GM19240 (cell line): Measurements from ENCODE around the gene PPP2R5D.

ENCODE experiments used
- DNase-seq: peaks from one replicate; pipeline ENCODE4 v3.0.0; 2011; ENCODE audit warnings: low spot score; ENCODE audit not compliant: insufficient read length

PPP2R5D gene

DNA sequence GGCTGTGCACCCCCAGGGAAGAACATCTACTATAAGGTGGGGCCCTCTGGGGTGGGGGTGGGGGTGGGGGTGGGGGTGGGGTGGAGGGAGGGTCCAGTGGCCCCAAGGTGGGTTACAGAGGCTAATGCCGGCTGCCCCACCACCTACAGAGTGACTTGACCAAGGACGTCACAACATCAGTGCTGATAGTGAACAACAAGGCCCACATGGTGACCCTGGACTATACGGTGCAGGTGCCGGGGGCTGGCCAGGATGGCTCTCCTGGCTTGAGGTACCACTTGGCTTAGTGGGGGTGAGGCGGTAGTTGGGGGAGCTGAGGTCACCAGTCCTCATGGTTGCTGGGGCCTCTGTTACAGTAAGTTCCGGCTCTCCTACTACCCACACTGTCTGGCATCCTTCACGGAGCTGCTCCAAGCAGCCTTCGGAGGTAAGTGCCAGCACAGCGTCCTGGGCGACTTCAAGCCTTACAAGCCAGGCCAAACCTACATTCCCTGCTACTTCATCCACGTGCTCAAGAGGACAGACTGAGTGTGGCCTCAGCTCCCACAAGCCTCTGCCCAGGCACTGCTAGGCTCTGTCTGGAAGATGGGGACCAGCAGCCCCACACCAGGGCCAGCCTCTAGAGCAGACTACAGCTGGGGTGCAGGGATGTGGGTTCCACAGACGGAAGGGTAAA is 21.1 kb upstream of the PPP2R5D start:
- DNase-seq: no peak

DNA sequence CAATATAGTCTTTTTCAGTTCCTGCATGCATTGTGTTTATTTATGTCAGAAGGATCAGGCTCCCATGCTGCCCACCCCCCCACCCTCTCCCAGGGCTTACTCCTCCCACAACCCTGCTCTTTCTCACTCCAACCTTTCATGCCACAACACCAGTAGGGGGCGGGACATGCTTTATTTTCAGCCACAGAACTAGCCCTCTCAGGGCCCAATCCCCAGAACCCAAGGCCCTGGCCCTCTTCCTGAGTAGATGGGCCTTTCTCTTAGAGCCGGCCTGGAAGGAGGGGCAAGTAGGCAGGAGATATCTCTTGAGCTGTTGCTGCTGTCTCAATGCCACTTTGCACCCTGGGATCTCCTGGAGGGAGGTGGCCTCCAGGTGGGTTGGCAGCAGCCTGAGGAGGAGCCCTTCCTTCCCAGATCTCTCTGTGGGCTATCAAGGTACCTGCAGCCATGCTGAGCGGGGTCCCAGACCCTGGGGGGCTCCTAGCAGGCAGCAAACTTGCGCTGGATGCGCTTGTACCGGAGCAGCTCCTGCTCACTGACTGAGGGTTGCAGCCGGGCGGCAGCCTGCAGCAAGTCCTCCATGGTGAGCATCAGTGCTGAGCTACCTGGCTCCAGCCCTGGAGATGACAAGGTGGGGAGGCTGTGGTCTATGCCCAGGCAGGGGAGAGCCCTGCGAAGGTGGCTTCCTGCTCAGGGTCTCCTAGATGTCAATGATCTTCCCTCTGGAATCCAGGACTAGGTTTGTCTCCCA is 20.3 kb upstream of the PPP2R5D start:
- DNase-seq: no peak

DNA sequence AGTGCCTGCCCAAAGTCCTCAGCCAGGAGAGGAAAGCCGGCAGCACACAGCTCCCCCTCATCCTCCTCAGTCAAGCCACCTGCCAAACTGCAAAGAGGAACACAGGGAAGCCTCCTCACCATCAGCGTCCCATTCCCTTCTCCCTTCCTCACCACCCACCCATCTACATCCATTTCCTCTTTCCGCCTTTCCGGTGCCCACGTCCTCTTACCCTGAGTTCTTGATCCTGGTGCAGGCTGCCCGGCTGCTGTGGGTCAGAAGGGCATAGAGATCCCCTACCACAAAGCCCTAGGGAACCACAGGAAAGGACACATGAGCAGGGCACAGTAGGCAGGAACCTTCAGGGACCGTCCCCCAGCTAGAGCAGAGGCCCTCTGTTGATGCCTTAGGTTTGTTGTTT is 17.8 kb upstream of the PPP2R5D start:
- DNase-seq: no peak

DNA sequence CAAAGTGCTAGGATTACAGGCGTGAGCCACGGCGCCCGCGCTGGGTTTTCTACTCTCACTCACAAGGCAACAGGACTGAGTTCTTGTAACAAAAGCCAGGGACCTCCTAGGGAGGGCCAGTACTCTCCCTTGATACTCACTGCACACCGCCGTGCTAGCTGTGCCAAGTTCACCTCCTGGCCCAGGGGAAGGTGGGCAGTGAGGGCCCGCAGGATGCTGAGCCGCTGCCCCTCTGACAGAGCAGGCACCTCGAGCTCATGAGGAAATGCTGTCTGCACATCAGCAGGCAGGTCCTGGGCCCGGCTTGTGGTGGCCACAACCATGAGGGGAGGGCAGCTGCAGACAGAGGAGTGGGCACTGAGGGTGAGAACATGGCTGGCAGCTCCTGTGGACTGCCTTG is 17.1 kb upstream of the PPP2R5D start:
- no peak for DNase-seq

DNA sequence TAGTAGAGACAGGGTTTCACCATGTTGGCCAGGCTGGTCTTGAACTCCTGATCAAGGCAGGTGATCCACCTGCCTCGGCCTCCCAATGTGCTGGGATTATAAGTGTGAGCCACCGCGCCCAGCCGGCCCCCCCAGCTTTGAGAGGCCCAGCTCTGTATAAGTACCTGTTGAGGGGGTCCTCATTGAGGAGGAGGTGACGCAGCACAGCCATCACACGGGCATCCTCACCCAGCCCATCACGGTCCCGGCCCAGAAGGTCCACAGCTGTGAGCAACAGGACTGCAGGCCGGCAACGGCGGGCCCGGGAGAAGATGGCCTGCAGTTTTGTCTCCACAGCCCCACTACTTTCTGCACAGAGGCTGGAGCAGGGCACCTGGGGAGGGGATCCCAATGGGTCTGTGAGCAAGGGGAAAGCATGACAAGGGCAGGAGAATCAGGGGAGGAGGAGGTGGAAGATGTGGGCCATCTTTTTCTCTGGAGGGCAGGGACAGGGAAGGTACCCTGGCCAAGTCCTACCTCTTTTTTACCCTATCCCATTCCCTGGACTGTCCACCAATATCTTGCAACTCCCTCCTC is 16.2 kb upstream of the PPP2R5D start:
- no peak for DNase-seq

DNA sequence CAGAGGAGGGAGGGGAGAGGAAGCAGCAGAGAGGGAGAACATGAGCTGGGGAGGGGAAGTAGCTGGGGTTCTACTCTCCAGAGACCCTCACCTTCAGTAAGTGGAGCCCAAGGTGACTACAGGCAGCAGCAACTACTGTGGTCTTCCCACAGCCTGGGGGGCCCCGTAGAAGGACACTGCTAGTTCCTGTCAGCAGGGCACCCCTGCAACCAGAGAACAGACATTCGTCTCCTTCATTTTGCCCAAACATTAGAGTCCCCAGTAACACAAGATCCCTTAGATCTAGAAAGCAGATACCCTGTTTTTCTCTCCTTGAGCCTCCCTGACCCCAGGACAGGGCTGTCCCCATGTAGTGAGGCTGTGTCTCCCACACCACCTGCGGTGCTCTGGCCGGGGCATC is 15.6 kb upstream of the PPP2R5D start:
- no peak for DNase-seq

DNA sequence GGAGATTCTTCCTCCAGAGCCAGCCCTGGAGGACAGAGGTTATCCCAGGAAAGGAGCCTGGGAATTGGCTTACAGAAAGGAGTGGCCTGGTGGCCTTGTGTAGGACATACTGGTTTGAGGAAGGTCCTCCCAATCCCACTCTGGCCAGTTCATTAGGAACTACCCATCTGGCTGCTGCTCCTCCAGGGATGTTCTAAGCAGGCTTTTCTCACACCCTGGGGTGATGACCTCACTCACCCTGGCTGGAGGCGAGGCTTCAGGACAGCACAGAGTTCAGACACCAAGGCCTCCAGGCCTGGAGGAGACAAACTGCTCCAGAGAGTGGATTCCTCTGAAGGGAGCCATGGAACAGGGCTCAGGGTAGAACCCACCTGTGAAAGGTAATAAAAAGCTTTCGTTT is 14.9 kb upstream of the PPP2R5D start:
- no peak for DNase-seq

DNA sequence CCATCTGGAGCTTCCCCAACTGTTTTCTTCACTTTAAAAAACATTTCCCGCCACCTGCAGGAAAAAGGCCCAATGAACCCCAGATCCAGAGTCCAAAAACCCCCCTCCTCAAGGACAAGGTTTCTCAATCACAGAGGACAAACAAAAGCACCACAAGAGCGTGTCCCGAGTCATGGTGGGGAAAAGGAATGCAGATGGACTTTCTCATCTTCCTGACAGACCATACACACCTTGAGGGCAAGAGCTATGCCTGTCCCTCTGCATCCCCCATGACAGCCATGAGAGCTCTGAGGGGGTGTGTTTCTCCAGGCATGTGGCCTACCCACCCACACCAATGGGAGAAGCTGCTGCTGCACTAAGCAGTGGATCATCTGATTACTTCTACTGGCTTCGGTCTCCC is 14.4 kb upstream of the PPP2R5D start:
- no peak for DNase-seq

DNA sequence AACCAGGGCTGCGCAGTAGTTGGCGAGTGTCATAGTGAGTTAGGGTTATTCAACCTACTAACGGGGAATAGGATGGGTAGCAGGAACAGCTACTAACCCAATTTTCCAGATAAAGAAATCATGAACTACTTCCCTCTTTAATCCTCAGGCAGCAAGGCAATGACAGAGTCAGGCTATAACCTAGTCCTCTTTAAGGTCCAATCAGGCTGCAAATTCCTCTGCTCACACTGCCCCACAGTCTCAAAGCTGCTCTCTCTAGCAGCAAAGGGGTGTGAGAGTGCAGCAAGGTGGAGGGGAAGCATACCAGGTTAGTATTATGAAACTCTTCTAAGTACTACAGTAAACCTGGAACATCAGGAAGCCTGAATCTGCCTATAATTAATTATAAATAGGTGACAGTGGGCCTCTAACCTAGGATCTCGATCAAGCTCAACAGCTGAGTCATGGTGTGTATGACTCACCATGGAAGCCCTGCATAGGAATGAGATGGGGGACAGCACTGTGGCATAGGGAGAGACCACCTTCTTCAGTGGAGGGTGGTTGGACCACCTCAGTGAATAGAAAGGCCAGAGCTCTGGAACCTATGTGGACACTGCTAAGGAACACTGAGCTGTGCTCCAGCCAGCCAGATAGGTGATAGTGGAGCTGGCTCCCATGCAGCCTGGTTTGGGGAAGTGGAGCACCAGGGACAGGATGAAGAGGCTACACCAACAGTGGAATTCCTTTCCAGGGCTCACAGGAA is 13.3 kb upstream of the PPP2R5D start:
- DNase-seq: no peak

DNA sequence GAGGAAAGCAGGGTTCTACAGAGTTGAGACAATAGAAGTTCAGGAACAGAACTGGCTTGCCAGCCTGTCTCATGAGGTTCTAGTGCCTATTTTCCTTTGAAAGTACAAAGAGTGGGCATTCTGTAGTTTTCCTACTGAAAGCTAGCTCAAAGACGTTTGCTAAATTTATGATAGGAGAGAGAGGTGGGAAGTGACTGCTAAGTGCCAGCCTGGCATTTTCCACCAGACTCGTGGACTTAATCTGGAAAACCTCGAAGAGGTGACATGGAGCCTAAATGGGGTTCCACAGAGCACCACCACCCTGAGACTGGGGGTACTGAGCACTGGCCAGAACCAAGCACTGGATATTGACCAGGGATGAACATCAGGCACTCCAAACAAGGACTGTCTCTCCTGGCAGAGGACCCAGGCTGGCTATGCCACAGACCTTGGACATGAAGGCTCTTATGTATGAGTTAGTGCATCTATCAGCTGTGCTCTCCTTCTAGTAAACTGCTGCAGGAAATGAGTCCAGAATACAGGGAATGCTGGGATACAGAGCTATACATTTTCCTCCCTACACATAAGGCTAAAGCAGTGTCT is 12.5 kb upstream of the PPP2R5D start:
- DNase-seq: no peak

DNA sequence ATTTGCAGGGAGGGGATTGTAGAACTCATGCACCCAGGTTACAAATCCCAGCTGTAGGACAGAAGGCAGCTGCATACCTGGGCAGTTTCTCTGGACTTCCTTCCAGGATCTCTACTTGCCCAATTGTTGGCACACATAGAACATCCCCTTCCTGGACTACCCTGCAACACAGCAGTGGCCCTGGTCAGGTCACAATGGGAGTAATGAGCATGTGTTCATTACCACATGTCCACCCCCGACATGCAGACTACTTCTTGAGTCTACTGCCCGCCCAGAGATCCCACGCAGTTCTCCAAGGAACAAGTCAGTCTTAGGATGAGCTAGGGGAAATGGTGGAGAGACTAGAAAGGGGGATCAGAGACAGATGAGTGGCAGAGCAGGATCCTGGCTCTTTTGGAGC is 10.4 kb upstream of the PPP2R5D start:
- no peak for DNase-seq

DNA sequence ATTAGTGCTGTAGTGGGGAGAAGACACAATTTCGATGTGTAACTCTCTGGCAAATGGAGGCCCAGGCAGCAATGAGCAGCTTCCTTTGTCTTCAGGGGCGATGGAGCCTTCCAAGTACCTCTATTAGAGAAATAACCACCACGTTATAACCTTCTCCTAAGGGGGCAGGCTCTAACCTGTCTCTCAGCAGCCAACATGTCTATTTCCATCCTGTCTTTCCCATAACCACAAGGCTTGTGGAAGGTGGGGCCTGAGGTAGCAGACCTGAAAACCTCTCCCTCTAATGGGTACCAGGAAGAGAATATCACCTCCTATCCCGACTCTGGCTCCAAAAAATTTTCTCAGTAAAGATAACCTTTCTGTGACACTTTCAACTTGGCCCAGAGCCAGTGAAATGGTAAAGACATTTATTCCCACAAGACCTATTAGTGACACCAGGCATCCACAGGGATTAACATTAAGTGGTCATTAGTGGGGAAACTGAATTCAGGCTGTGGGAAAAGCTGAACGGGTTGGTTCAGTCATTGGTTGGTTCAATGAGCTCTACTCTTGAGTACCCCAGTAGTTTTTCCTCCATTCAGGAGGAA is 9.4 kb upstream of the PPP2R5D start:
- no peak for DNase-seq

DNA sequence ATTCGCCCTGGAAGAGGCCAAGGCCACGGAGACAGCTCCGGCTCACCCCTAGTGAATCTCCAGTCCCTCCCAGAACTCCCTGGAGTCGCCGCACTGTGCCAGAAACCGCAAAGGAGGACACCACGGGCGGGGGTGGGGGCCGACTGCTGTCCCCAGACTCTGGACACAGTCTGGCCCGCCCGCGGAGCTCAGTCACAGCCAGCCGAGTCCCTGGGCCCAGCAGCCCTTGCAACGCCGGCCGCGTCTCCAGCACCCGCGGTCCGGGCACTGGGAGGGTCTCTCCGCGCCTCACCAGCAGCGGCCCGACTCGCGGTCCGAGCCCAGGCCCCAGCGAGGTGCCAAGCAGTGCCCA is 5.9 kb upstream of the PPP2R5D start:
- no peak for DNase-seq

DNA sequence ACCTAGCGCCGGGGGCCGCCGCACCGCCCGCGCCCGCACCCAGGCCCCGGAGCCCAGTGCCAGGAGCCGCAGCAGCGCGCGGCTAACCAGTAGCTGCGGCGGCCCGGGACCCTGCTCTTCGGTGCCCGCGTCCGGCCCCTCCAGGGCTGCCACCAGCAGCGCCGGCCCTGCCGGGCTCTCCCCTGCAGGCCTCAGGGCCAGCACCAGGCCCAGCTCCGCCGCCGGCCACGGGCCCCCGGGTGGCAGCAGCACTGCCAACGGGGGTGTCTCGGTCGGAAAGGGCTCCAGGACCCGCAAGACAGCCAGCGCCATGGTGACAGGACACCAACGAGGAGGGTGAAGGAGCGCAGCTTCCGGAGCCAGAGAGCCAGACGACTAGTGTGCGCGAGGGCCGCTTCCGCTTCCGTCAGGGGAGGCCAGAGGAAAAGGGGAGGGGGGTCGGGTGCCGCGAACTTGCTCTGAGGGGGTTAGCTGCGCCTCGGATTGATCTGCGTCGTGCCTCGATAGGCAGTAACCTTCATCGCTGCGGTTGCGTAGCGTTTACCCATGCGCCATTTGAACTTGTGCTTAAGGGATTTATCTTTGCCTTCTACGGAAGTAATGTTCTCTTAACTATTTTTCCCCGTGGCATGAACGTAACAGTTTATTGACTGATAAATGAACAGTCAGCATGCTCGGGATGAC is 5.4 kb upstream of the PPP2R5D start, which contains the start of gene PEX6:
TSS of gene PEX6 (minus strand) at position 343 of the 684 bp plus-strand sequence. CDS start at position 312, 31 bp downstream.
- DNase-seq: peak; percentile 94

DNA sequence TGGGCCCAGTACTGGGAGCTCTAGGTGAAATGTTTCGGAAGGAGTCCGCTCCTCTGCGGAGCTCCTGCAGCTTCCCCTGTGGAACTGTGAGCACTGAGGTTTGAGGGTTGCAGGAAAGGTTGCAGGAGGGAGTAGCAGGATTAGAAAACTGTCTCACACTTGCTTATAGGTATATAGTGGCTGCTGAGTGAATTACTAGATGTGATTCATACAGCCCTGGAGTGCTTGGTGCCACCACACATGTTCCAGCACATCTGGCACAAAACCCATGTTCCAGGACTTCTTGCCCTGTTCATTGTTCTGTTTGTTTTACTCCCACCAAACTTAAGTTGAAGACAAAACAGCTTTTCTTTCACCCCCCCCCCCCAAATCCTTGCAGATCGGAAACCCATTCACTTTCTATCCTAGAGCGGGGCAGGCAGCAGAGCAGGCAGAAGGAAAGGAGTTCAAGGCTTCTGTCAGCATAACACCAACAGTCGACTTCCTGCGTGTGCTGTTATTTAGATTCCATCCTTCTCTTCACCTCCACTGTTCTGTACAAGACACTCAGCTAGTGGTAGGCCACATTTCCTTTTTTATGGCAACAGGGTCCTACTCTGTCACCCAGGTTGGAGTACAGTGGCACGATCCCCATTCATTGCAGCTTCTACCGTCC is 4.7 kb upstream of the PPP2R5D start:
- no peak for DNase-seq

DNA sequence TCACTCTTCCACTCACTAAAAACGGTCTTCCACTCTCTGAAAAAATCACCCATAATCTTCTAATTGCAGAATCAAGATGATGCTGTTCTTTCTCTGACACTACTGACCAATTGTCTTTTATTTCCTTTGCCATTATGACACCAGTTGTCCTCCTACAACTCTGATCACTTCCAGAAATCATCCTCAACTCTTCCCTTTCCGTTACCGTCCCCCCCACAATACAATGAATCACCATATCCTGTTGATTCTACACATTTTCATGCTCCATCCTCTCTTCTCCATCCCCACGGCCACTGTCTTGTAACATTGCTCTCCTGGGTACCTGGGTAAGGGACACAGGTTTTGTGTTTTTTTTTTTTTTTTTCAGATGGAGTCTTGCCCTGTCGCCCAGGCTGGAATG is 2.5 kb upstream of the PPP2R5D start:
- DNase-seq: no peak

DNA sequence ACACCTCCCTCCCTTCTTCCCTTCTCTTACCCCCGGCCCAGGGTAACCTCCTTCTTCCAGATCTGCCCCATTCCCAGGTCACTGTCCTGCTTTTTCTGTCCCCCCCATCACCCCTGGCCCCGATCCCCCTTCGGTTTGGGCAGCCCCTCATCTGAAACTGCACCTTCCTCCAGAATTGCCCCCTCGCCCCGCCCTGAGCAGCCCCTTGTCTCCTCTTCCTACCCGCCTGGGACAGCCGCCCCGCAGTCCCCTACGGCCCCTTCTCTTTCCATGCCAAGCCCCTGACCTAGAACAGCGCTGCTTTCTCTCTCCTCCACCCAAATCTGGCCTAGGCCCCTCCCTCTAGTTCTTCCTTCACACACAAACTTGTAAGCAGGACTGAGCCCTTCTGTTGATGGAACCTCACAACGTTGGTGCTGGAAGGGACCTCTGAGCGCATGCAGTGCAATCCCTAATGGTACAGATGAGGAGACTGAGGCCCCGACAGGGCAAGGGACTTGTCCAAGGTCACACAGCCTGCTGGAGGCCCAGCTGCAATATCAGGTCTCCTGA is 630 bp downstream of the PPP2R5D start:
- DNase-seq: no peak

DNA sequence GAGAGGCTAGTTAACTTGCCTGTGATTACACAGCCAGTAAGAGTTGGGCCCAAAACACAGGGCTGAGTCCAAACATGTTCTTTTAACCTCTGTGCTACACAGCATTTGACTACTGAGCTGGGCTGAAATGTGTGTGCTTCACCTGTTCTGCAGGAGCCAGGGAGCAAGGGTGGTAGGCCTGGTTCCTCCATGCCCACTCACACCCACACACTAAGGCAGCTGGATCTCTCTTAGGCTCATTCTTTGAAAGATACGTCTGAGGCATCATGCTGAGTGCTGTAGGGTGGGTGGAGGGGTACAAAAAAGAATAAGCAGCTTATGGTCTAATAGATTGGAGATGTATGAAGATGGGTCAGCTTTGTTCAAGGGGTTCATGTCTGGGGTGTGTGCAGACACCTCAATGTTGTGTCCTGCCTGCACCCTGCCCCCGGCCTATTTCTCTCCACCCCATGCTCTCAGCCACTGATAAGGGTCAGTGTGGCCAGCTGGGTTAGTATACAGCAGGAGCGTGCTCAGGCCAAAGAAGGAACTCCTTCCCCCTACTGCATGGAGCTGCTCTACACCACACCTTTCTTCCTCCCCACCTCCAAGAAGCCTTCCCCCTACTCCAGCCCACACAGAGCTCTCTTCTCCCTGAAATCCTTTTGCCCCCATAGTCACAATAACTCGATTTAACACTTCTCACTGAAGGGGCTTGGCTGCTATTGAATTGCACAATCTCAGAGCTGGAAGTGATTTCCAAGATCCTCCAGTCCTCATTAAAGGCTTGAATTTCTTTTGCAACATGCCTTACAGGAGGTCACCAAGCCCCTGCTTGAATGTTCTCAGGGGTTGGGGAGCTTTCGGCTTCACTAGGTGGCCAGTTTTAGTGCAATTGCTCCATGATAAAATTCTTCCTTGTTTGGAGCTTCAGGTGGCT is 3.4 kb downstream of the PPP2R5D start:
- DNase-seq: no peak

DNA sequence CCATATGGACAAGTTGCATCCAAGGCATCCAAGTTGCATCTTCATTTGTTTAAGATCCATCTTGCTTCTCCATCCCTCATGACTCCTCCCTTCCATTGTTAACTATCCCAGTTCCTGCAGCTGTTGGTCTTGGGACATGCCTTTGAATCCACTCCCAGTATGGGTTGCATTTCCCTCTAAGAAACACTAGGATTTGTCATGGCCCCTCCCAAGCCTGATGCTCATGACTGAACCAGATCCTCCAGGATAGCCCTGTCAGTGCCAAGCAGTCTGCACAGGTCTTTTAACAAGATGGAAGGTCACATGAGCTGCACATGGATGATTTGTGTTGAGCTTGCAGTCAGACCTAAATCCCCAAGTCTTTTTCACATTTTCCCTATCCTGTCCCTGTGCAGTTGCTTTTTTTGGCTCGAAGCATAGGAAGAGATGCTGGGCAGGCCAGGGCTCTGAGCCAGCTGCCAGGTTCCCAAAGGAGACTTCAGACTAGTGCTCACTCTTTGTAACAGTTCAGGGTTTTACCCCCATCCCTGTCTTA is 4.2 kb downstream of the PPP2R5D start:
- no peak for DNase-seq
